Measurements from ENCODE around the gene ATP1A4. TPM values are rescaled to one million over a fixed set of nuclear protein-coding genes. Genes with fewer than 3 reads are reported as not detected.

The ATP1A4 gene
- total RNA-seq (2022; extraction: Qiagen RNA extraction; ENCODE audit: low read depth), result not detected in 5 replicates

GRCh38 chr1:160151303-160151702 lies at the start of gene ATP1A4:
Gene ATP1A4, plus strand, starts transcription at chr1:160151603. Its CDS starts 438 bp downstream, at chr1:160152041.

GRCh38 chr1:160115545-160116282 lies 35.7 kb upstream of the ATP1A4 start, which contains the start of gene ATP1A2:
Gene ATP1A2, plus strand, starts transcription at chr1:160115759. Its CDS starts 103 bp downstream, at chr1:160115862.

GRCh38 chr1:160189649-160190625 lies 38.5 kb downstream of the ATP1A4 start, which contains the start of gene CASQ1:
Gene CASQ1, plus strand, starts transcription at chr1:160190575. Its CDS starts 177 bp downstream, at chr1:160190752.

GRCh38 chr1:160205242-160206035 lies 54.0 kb downstream of the ATP1A4 start, which contains the start of gene PEA15:
Gene PEA15, plus strand, starts transcription at chr1:160205384. Its CDS starts 6,161 bp downstream, at chr1:160211545.

Other genes starting within 250 kb of the ATP1A4 start
- 997 to 1,080 TPM (median 1,064 TPM) in 5 replicates for gene TAGLN2, start 226.1 kb upstream of the ATP1A4 start, total RNA-seq (2022; extraction: Qiagen RNA extraction; ENCODE audit: low read depth)
- gene IGSF9, start 206.0 kb upstream of the ATP1A4 start, total RNA-seq (2022; extraction: Qiagen RNA extraction; ENCODE audit: low read depth), result 0.22 to 0.39 TPM (median 0.27 TPM) in 5 replicates
- 0.17 to 0.25 TPM (median 0.22 TPM) in 3 of 5 replicates, not detected in the others for gene SLAMF9, start 197.4 kb upstream of the ATP1A4 start, total RNA-seq (2022; extraction: Qiagen RNA extraction; ENCODE audit: low read depth)
- 3.8 to 4.6 TPM (median 4.3 TPM) in 5 replicates for gene PIGM, start 119.6 kb upstream of the ATP1A4 start, total RNA-seq (2022; extraction: Qiagen RNA extraction; ENCODE audit: low read depth)
- gene KCNJ10, start 81.4 kb upstream of the ATP1A4 start, total RNA-seq (2022; extraction: Qiagen RNA extraction; ENCODE audit: low read depth), result 0.02 TPM in 1 of 5 replicates, not detected in the others
- gene KCNJ9, start 70.1 kb upstream of the ATP1A4 start, total RNA-seq (2022; extraction: Qiagen RNA extraction; ENCODE audit: low read depth), result 0.06 TPM in 1 of 5 replicates, not detected in the others
- gene IGSF8, start 53.0 kb upstream of the ATP1A4 start, total RNA-seq (2022; extraction: Qiagen RNA extraction; ENCODE audit: low read depth), result 6.7 to 9.8 TPM (median 8.4 TPM) in 5 replicates
- 0.01 to 0.05 TPM (median 0.03 TPM) in 3 of 5 replicates, not detected in the others for gene ATP1A2, start 35.8 kb upstream of the ATP1A4 start, total RNA-seq (2022; extraction: Qiagen RNA extraction; ENCODE audit: low read depth)
- gene CASQ1, start 39.0 kb downstream of the ATP1A4 start, total RNA-seq (2022; extraction: Qiagen RNA extraction; ENCODE audit: low read depth), result not detected in 5 replicates
- gene PEA15, start 53.8 kb downstream of the ATP1A4 start, total RNA-seq (2022; extraction: Qiagen RNA extraction; ENCODE audit: low read depth), result 190 to 210 TPM (median 203 TPM) in 5 replicates
- 48.2 to 62.4 TPM (median 49.6 TPM) in 5 replicates for gene DCAF8, start 110.9 kb downstream of the ATP1A4 start, total RNA-seq (2022; extraction: Qiagen RNA extraction; ENCODE audit: low read depth)
- 19.8 to 27.0 TPM (median 25.6 TPM) in 5 replicates for gene PEX19, start 133.5 kb downstream of the ATP1A4 start, total RNA-seq (2022; extraction: Qiagen RNA extraction; ENCODE audit: low read depth)
- gene COPA, start 191.6 kb downstream of the ATP1A4 start, total RNA-seq (2022; extraction: Qiagen RNA extraction; ENCODE audit: low read depth), result 74.5 to 111 TPM (median 81.8 TPM) in 5 replicates
- gene NCSTN, start 191.8 kb downstream of the ATP1A4 start, total RNA-seq (2022; extraction: Qiagen RNA extraction; ENCODE audit: low read depth), result 43.4 to 50.3 TPM (median 46.3 TPM) in 5 replicates
- 0.10 to 0.78 TPM (median 0.48 TPM) in 5 replicates for gene NHLH1, start 215.5 kb downstream of the ATP1A4 start, total RNA-seq (2022; extraction: Qiagen RNA extraction; ENCODE audit: low read depth)
- 0.84 to 1.4 TPM (median 1.1 TPM) in 5 replicates for gene VANGL2, start 249.0 kb downstream of the ATP1A4 start, total RNA-seq (2022; extraction: Qiagen RNA extraction; ENCODE audit: low read depth)